Measurements from ENCODE around the gene CLSTN2. TPM values are rescaled to one million over a fixed set of nuclear protein-coding genes. Genes with fewer than 3 reads are reported as not detected.

Gene CLSTN2
- total and polyA plus RNA-seq, 2 experiments from 2014 or later = 3.5 to 7.0 TPM

GRCh38 chr3:140626856-140627255 lies 691.9 kb downstream of the CLSTN2 start:
- H3K9me3 ChIP-seq (ENCODE audit: low read depth) = no peaks in the 10 kb centered on the region
- no peak overlapping the region for H3K27ac ChIP-seq
- no peak for DNase-seq (ENCODE audit: low read depth in 1 of 2, low spot score in 1 of 2)
- H3K27me3 ChIP-seq = no peaks in the 10 kb centered on the region
- TF ChIP-seq CTCF (IDR thresholded peaks at IDR 0.05; ENCODE audit: low read depth, low read length) = no peak
- no peak overlapping the region for H3K4me3 ChIP-seq
- no peaks in the 10 kb centered on the region for H3K4me1 ChIP-seq (ENCODE audit: low read depth)
- H3K36me3 ChIP-seq = no peaks in the 10 kb centered on the region

All from cardiac muscle cell (in vitro differentiated cells and primary cell).